NCI-H2081 treated with DMSO at 0.1 percent for 48 hours (cell line): ENCODE results near the gene SPATS2L.

Source experiments
- DNase-seq: peaks from one replicate; lab custom pipeline; 2025; lab: John Stamatoyannopoulos, UW

The SPATS2L gene

GRCh38 chr2:200378652-200379290 is 72.3 kb downstream of the SPATS2L start:
- DNase-seq = no peak

DNA sequence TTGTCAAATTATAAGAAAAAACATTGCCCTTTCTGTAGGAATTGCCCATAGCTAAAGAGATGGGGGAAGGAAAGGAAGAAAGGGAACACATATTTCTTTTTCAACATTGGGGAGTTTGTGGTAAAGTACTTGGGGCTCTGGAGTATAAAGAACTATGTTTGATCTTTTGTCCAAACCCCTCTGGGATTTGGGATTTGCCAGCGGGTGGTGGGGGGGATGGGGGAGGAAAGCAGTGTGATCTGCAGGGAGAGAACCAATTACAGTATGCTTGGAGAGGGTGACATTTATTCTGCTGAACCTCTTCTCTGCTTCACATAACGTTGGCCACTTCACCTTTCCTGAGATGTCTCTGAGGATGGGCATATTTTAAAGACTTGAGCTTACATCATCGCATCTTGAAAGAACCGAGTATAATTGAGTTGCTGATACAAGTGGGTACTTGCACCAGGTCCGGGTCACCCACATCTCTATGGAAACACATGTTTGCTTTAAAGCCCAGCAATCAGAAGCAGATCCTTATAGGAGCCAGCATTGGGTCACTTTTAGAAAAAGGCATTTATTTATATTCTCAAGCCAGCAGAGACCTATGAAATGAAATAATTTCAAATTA is 73.1 kb downstream of the SPATS2L start:
- no peak for DNase-seq

DNA sequence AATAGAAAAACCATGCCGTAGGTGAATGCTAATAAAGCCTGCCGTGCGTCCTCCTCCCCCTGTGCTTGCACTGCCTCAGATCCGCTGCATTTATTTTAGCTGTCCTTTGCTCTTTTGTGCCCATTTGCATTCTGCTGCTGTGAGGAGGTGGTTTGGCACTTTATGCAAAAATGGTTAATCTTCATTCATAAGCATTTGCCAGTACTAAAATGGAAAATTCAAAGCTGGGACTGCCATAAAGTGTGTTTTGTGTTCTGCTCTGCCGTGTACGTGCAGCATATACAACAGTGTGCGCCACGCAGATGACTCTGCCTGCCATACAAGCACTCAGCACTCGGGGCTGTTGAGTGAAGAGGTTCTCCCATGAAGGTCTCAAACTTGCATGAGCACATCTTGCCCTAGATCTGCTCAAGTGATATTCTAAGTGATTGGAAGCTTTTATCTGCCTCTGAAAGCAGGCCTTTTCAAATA is 73.6 kb downstream of the SPATS2L start:
- DNase-seq = no peak

GRCh38 chr2:200380833-200381542 is 74.5 kb downstream of the SPATS2L start:
- DNase-seq = no peak

DNA sequence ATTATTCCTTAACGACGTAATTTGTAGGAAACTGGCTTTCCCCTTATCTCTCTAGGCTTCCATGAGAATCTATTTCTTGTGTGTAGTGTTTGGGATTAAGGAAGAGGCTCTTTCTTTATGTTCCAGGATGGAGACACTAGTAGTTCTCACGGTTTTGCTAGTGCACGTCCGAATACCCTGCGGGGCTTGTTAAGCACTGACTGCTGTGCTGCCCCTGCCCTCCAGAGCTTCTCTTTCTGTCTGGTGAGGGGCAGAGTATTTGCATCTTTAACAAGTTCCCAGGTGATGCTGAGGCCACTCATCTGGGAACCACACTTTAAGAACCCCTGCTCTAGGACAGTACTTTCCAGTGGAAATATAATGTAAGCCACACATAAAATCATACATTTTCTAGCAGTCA is 76.4 kb downstream of the SPATS2L start:
- no peak for DNase-seq

DNA sequence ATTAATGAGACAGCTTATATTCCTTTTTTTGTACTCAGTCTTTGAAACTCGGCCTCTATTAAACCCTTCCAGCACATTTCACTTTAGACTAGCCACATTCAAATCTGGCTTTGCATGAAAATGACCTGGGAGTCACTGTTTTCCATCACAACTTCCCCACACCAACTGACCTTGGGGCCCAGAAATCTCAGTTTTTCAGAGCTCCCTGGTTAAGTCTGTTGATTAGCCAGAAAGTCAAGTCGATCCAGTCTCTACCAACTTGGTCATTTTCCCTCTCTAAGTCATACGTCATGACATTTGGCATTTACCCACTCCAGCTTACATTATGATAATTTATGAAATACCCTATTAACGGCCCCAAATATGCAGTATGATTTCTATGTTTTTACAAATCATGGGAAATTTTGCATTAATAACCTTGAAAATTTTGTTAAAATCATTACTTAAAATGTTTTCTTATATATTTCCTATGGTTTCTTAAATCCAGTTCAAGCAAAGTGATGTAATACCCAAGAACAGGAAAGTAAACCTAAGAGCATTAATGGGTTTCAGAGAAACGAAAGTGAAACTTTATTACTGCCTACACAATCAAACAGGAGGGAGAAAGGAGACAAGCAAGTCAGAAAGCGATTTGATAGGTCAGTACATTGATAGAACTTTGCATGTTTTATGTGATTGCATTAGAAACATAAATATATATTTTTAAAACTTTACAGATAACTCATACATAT is 77.1 kb downstream of the SPATS2L start:
- no peak for DNase-seq

- DNase-seq = no peak
Measured at GRCh38 chr2:200385063-200385635, 78.7 kb downstream of the SPATS2L start.

DNA sequence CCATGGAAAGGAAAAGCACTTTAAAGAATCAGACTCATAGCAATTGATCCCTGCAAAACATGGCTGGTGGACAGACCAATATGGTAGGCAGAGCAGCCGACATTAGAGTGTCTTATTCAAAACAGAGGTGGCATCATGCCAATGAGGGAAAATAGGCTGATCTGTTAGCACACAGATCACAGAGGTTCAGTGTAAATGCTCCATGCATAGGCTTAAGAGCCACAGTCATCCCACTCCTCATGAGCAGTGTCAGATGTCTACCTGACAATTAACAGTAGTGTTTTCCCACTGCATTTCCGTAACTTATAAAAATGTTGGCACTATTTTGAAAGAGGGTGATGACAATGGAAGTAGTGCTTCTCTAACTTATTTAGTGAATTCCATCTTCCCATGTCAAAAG is 86.7 kb downstream of the SPATS2L start:
- DNase-seq = no peak

DNA sequence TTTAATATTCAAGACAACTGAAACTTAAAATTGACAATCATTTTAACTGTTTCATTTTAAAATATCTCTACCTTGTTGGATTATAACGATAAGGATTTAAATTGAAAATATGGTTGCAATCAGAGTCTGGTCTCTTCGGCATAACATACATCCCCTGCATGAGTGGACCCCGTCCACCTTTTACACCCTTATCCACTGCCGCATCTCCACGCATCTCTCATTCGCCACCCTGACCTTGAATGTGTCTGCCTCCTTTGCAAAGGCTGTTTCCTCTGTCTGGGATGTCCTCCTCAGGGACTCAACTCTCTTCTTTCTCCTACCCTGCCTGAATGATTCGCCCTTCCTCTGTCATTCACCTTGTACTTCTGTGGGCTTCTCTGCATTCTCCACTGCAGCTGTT is 87.6 kb downstream of the SPATS2L start:
- DNase-seq = no peak

DNA sequence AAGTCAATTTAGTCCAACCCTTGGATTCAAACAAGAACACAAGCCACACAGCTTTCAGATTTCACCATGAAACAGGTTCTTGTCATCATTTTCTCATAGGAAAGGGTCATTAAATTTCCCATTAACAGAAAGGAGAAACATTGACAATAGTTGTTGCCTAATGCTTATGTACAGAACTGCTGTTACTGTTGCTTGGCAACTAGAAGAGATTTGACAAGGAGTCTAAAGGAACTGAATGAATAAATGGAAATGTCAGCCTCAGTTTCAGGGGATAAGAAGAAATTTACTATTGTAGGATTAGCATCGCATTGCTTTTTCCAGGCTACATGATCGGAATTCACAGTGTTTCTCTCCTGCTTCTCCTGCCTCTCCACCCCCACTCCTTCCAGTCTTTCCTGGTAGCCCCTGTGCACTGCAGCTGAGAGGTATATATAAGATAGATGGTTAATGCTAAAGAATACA is 90.3 kb downstream of the SPATS2L start:
- DNase-seq = no peak

DNA sequence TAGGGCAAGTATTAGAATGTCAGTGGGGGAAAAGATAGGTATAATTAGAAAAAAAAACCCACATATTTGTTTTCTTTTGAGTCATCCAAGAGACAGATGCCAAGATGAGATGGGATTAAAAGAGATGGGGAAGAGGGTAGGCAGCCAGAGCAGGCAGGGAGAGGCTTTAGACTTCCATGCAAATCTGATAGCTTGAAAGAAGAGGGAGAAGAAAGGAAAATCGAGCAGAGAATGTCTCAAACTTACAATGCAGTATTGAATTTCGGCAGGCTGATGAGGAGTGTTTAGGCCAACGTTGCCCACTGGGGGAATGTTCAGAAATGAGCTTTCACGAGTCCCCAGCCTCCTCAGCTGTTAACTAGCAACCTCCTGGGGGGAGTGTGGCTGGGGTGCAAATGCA is 91.3 kb downstream of the SPATS2L start:
- DNase-seq = no peak

DNA sequence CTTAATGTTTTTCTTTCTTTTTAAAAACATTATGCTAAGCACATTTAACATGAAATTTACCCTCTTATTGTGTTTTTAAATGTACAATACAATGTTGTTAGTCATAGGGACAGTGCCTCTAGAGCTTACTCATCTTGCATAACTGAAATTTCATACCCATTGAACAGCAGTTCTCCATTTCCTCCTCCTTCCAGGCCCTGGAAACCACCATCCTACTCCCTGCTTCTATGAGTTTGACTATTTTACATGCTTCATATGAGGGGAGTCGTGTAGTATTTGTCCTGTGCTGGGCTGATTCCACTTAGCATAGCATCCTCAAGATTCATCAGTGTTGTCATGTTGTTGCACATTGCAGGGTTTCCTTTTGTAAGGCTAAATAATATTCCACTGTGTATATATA is 92.6 kb downstream of the SPATS2L start:
- DNase-seq = no peak

DNA sequence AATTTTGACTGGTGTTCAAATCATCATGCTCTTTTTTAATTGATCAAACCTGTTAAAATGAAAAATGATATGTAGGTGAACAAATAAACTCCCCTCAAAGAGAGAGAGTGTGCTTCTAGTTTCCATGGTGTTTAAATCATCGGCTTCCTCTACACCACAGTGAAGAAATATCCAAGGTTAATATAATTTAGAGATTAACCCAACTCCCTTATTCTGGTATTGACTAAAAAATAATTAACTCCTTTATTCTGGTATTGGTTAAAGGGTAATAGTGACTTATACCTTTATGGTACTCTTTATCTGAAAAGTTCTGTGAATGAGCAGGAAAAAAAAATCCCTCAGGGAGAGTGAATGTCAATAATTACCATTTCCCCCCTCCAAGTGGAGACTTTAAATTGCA is 93.1 kb downstream of the SPATS2L start:
- no peak for DNase-seq

DNA sequence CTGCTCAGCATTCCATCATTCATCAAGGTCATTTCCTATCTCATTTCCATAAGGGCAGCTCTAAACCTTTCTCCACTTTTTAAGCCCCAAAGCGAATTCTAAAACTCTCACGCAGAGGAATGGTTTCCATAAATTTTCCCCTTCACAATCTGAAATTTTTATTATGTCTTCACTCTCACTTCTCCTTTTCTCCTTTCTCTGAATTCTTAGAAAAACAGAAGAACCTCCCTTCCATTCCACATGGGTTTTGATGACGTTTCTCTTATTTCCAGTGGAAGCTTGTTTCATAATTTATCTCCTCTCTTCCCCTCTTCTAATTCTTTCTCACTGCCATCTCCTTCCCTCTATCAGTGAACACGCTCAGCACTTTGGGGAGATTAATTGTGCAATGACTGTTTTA is 97.3 kb downstream of the SPATS2L start:
- DNase-seq = no peak

- DNase-seq = no peak
Measured at GRCh38 chr2:200404615-200405014, 98.1 kb downstream of the SPATS2L start.

DNA sequence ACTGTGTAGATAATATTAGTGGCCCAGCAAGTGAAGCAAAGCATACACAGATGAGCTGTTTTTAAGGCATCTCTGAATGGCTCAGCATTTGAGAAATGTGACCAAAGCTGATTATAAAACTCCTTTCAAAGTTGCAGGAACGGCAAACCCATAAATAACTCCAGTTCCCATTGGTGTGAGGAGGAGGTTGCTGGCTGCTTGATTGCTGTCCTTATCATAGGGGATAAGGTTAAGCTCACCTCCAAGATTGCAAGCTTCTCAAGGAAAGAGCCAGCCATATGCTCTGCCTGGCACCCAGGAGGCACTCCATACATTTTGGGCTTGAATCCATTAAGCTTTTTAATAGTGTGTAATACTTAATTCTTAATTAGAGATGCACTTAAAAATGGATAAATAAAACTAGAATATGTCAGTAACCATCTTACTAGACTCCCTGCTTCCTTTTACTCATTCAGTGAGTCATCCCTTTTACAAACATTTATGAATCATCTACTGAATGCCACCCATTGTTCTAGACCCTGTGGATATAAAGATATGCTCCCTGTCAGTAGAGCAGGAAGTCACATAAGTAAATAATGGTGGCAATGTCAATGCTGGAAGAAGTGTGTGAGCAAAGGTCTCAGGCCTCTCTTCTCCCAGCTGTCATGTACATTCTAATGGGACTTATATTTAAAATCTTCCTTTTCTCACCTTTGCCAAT is 99.3 kb downstream of the SPATS2L start:
- DNase-seq = no peak

DNA sequence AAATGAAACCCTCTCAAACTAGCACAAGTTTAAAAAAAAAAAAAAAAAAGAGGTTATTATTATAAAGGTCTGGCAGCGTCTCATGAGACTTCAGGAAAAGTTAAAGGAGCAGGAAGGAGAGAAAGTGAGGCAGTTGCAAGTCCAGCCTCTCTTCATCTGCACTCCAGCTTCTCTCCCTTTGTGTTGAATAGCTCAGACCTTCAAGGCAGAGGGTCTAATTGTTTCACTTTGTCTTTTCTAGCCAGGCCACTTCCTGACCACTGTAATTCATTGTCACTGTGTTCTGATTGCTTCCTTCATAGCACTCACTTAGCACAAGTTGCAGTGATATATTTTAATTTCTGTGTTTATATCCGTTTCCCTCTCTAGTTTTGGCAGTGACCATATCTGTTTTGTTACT is 99.9 kb downstream of the SPATS2L start:
- no peak for DNase-seq

- DNase-seq = no peak
Measured at GRCh38 chr2:200408428-200409316, 102.2 kb downstream of the SPATS2L start.

DNA sequence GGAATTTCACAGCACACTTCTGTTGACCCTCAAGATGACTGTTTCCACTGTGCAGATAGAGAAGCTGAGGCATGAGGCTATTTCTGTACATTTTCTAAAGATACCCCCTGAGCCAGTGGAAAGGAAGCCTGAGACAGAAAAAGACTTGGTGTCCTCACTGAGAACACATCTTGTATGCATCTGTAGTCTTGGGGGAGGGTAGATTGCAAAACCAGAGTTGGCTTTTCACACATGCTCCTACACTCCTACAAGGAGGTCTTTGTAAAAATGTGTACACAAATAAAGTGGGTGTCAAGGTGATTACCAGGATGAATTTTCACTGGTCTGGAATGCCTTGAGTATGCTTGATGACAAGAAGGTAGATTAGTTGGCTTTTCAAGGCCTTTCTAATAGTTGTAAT is 105.3 kb downstream of the SPATS2L start:
- DNase-seq = no peak

GRCh38 chr2:200414367-200414766 is 107.9 kb downstream of the SPATS2L start:
- DNase-seq = no peak

DNA sequence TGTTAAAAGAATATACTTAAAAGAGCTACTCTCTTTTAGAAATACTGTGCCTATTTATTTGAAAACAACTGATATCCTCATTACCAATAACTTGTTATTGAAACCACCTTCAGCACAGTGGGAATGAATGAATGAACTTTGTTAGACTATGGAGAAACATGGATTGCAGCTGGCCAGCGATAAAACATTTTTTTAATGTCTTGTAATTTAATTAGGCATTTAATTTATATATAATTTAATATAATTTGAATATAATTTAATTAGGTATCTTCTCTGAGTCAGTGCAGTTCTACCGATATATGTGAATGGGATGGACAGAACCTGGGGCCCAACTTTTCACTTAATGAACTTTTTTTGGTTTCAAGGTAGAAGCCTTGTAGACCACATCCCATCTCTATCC is 109.0 kb downstream of the SPATS2L start:
- no peak for DNase-seq
